ENCODE data around the gene HJURP.

The HJURP gene

GRCh38 chr2:233846387-233847247, 7.7 kb downstream of the HJURP start:
- no peak for DNase-seq (ENCODE audit: extremely low read depth, insufficient read length)
- no peak for TF ChIP-seq CTCF (IDR thresholded peaks at IDR 0.05; ENCODE audit: insufficient read depth, low read length, poor library complexity, severe bottlenecking)
- peaks cover 40% of the 10 kb centered on the region for H3K36me3 ChIP-seq (ENCODE audit: control insufficient read depth, insufficient read depth, low read length)
- H3K27me3 ChIP-seq (replicated peaks; ENCODE audit: control insufficient read depth, insufficient read depth, low read length): no peaks in the 10 kb centered on the region
- H3K4me3 ChIP-seq (replicated peaks; ENCODE audit: low read depth, low read length): no peak overlapping the region

DNA sequence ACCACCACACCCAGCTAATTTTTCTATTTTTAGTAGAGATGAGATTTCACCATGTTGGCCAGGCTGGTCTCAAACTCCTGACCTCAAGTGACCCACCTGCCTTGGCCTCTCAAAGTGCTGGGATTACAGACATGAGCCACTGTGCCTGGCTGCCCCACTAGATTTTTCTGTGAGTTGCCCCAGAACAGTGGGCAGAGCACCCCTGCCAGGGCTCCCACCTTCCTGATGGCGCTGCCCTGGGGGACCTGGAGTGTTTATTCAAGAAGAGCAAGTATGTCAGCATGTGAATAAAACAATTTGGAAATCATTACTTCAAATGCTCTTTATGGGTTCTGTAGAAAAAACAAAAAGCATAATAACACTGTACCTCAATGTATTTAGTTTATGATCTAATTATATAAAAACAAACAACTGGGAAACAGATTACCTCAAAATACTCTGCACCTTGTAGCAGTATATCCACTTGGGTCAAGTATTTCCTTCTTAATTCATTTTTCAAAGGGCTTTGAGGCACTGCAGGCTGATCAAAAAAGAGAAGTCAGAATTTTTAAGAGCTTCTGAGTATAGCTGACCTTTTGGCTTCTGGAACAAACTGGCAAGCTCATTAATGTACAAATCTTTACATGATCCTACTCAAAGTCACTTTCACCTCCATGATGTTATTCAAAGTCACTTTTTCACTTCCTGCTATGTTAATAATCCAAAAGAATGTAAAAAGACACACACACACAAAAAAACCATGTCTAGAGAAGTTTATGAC, 8.9 kb downstream of the HJURP start:
- TF ChIP-seq CTCF (IDR thresholded peaks at IDR 0.05; ENCODE audit: insufficient read depth, low read length, poor library complexity, severe bottlenecking): no peak
- Histone ChIP-seq H3K4me3 (replicated peaks; ENCODE audit: low read depth, low read length) (no peak overlapping the region), H3K27me3 (replicated peaks; ENCODE audit: control insufficient read depth, insufficient read depth, low read length) (no peaks in the 10 kb centered on the region), H3K36me3 (ENCODE audit: control insufficient read depth, insufficient read depth, low read length) (peaks cover 42% of the 10 kb centered on the region)
- DNase-seq (ENCODE audit: extremely low read depth, insufficient read length): no peak

GRCh38 chr2:233844836-233845235, 9.5 kb downstream of the HJURP start:
- peaks cover 43% of the 10 kb centered on the region for H3K36me3 ChIP-seq (ENCODE audit: control insufficient read depth, insufficient read depth, low read length)
- TF ChIP-seq CTCF (IDR thresholded peaks at IDR 0.05; ENCODE audit: insufficient read depth, low read length, poor library complexity, severe bottlenecking): no peak
- no peak for DNase-seq (ENCODE audit: extremely low read depth, insufficient read length)
- H3K4me3 ChIP-seq (replicated peaks; ENCODE audit: low read depth, low read length): no peak overlapping the region
- H3K27me3 ChIP-seq (replicated peaks; ENCODE audit: control insufficient read depth, insufficient read depth, low read length): no peaks in the 10 kb centered on the region

DNA sequence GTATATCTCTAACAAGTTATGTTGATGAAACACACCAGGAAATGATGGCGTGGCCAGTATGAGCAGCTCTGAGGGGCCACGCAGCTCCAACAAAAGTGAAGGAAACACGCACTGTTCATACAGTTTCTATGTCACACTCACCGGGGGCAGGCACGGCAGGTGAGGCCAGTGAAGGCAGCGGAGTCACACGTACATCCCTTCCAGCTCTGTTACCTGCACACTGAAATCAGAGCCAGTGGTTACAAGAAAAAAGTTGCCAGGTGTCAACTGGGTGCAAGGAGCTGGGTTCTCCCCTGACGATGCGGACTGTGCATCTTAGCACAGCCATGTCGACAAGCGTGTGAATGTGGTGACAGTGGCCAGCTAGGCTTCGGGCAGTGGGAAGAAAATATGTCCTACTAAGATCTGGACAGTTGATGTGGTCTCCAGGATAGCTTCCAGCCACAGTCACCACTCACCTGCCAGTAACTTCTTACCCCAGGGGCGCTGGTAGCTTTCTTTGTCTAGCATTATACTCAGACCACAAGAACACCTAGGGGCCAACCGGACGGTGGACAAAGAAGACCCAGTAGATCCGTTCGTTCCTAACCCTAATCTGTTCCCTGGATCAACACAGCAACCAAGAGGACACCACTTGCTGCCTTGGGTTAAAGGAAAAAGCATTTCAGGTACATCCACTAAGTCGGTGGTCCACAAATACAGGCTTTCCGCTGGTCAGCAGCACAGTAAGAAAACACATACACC, 10.1 kb downstream of the HJURP start:
- Histone ChIP-seq H3K27me3 (replicated peaks; ENCODE audit: control insufficient read depth, insufficient read depth, low read length) (no peaks in the 10 kb centered on the region), H3K36me3 (ENCODE audit: control insufficient read depth, insufficient read depth, low read length) (peaks cover 48% of the 10 kb centered on the region), H3K4me3 (replicated peaks; ENCODE audit: low read depth, low read length) (no peak overlapping the region)
- TF ChIP-seq CTCF (IDR thresholded peaks at IDR 0.05; ENCODE audit: insufficient read depth, low read length, poor library complexity, severe bottlenecking): no peak
- DNase-seq (ENCODE audit: extremely low read depth, insufficient read length): no peak

DNA sequence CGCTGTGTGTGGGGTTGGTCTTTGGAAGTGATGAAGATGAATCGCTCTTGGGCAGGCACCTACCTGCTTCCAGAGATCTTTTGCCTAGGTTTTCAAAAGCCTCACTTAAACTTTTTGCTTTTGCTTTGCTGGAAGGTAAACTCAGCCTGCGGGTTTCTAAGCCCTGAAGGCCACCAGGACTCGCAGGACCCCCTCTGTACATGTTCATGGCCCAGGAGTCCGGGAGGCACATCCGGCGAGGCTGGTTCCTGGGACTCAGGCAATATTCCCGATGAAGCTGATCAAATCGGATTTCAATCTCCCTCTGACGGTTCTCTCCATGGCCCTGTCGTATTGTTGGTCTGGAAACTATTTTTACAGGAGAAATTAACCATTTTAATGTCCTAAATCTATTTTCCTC, 13.2 kb downstream of the HJURP start:
- Histone ChIP-seq H3K36me3 (ENCODE audit: control insufficient read depth, insufficient read depth, low read length) (peaks cover 40% of the 10 kb centered on the region), H3K4me3 (replicated peaks; ENCODE audit: low read depth, low read length) (no peak overlapping the region), H3K27me3 (replicated peaks; ENCODE audit: control insufficient read depth, insufficient read depth, low read length) (no peaks in the 10 kb centered on the region)
- TF ChIP-seq CTCF (IDR thresholded peaks at IDR 0.05; ENCODE audit: insufficient read depth, low read length, poor library complexity, severe bottlenecking): no peak
- DNase-seq (ENCODE audit: extremely low read depth, insufficient read length): no peak

All from GM06990 (cell line).